ENCODE measurements around the gene RFFL. TPM values are rescaled to one million over a fixed set of nuclear protein-coding genes. Genes with fewer than 3 reads are reported as not detected.

RFFL gene
- total and polyA plus RNA-seq, 4 donors = 5.8 to 38.1 (median 21.9) TPM

- TF ChIP-seq CTCF (IDR thresholded peaks at IDR 0.05; ENCODE audit: control extremely low read depth, extremely low read depth) = no peak
- Histone ChIP-seq H3K27me3 (ENCODE audit: control insufficient read depth in 3 of 3, insufficient read depth in 3 of 3, low read length in 2 of 3) (no peaks in the 10 kb centered on the region), H3K9me3 (ENCODE audit: control insufficient read depth in 4 of 4, insufficient read depth in 3 of 4, low read length in 3 of 4) (no peaks in the 10 kb centered on the region), H3K36me3 (ENCODE audit: control insufficient read depth in 4 of 4, insufficient read depth in 4 of 4, low read length in 4 of 4) (peaks cover 0 to 1% (median 0%) of the 10 kb centered on the region in 4 donors), H3K4me3 (no peak overlapping the region), H3K4me1 (ENCODE audit: control insufficient read depth in 5 of 5, insufficient read depth in 5 of 5, low read length in 5 of 5) (peaks cover 0 to 18% (median 2%) of the 10 kb centered on the region in 5 donors), H3K9ac (ENCODE audit: insufficient read depth in 1 of 2, low read length in 2 of 2) (no peak overlapping the region), H3K27ac (ENCODE audit: low read depth in 1 of 2, low read length in 1 of 2) (no peak overlapping the region)
- no peak for DNase-seq
- 85 to 87% methylated on average over 8 of the region's 8 CpGs for WGBS, 2 donors
- no peak for ATAC-seq (ENCODE audit: insufficient read depth, low FRiP score)
These were observed 23.5 kb upstream of the RFFL start for GRCh38 chr17:35086931-35087573.

GRCh38 chr17:35086164-35086563, 22.7 kb upstream of the RFFL start:
- H3K4me3 ChIP-seq = no peak overlapping the region
- ATAC-seq (ENCODE audit: insufficient read depth, low FRiP score) = no peak
- no peak overlapping the region for H3K27ac ChIP-seq (ENCODE audit: low read depth in 1 of 2, low read length in 1 of 2)
- peaks cover 0 to 1% (median 0%) of the 10 kb centered on the region in 4 donors for H3K36me3 ChIP-seq (ENCODE audit: control insufficient read depth in 4 of 4, insufficient read depth in 4 of 4, low read length in 4 of 4)
- TF ChIP-seq CTCF (IDR thresholded peaks at IDR 0.05; ENCODE audit: control extremely low read depth, extremely low read depth) = no peak
- 98% methylated on average over 8 of the region's 8 CpGs for WGBS, 2 donors
- no peaks in the 10 kb centered on the region for H3K9me3 ChIP-seq (ENCODE audit: control insufficient read depth in 4 of 4, insufficient read depth in 3 of 4, low read length in 3 of 4)
- no peak overlapping the region for H3K9ac ChIP-seq (ENCODE audit: insufficient read depth in 1 of 2, low read length in 2 of 2)
- H3K4me1 ChIP-seq (ENCODE audit: control insufficient read depth in 5 of 5, insufficient read depth in 5 of 5, low read length in 5 of 5) = peaks cover 0 to 18% (median 3%) of the 10 kb centered on the region in 5 donors
- H3K27me3 ChIP-seq (ENCODE audit: control insufficient read depth in 3 of 3, insufficient read depth in 3 of 3, low read length in 2 of 3) = no peaks in the 10 kb centered on the region
- DNase-seq = no peak

GRCh38 chr17:35084987-35085386, 21.5 kb upstream of the RFFL start:
- 71 to 75% methylated on average over 2 of the region's 2 CpGs for WGBS, 2 donors
- no peaks in the 10 kb centered on the region for H3K27me3 ChIP-seq (ENCODE audit: control insufficient read depth in 3 of 3, insufficient read depth in 3 of 3, low read length in 2 of 3)
- peaks cover 0 to 18% (median 3%) of the 10 kb centered on the region in 5 donors for H3K4me1 ChIP-seq (ENCODE audit: control insufficient read depth in 5 of 5, insufficient read depth in 5 of 5, low read length in 5 of 5)
- no peak overlapping the region for H3K27ac ChIP-seq (ENCODE audit: low read depth in 1 of 2, low read length in 1 of 2)
- peaks cover 0 to 1% (median 0%) of the 10 kb centered on the region in 4 donors for H3K36me3 ChIP-seq (ENCODE audit: control insufficient read depth in 4 of 4, insufficient read depth in 4 of 4, low read length in 4 of 4)
- DNase-seq (no peak), ATAC-seq (ENCODE audit: insufficient read depth, low FRiP score) (no peak)
- no peak for TF ChIP-seq CTCF (IDR thresholded peaks at IDR 0.05; ENCODE audit: control extremely low read depth, extremely low read depth)
- H3K9ac ChIP-seq (ENCODE audit: insufficient read depth in 1 of 2, low read length in 2 of 2) = no peak overlapping the region
- H3K4me3 ChIP-seq = no peak overlapping the region
- no peaks in the 10 kb centered on the region for H3K9me3 ChIP-seq (ENCODE audit: control insufficient read depth in 4 of 4, insufficient read depth in 3 of 4, low read length in 3 of 4)

GRCh38 chr17:35083071-35083470, 19.6 kb upstream of the RFFL start:
- no peak for TF ChIP-seq CTCF (IDR thresholded peaks at IDR 0.05; ENCODE audit: control extremely low read depth, extremely low read depth)
- no peak overlapping the region for H3K27ac ChIP-seq (ENCODE audit: low read depth in 1 of 2, low read length in 1 of 2)
- no peaks in the 10 kb centered on the region for H3K9me3 ChIP-seq (ENCODE audit: control insufficient read depth in 4 of 4, insufficient read depth in 3 of 4, low read length in 3 of 4)
- H3K4me1 ChIP-seq (ENCODE audit: control insufficient read depth in 5 of 5, insufficient read depth in 5 of 5, low read length in 5 of 5) = peaks cover 0 to 13% (median 3%) of the 10 kb centered on the region in 5 donors
- H3K27me3 ChIP-seq (ENCODE audit: control insufficient read depth in 3 of 3, insufficient read depth in 3 of 3, low read length in 2 of 3) = no peaks in the 10 kb centered on the region
- 78 to 79% methylated on average over 2 of the region's 2 CpGs for WGBS, 2 donors
- no peak for DNase-seq
- peaks cover 0 to 1% (median 0%) of the 10 kb centered on the region in 4 donors for H3K36me3 ChIP-seq (ENCODE audit: control insufficient read depth in 4 of 4, insufficient read depth in 4 of 4, low read length in 4 of 4)
- no peak for ATAC-seq (ENCODE audit: insufficient read depth, low FRiP score)
- no peak overlapping the region for H3K9ac ChIP-seq (ENCODE audit: insufficient read depth in 1 of 2, low read length in 2 of 2)
- H3K4me3 ChIP-seq = no peak overlapping the region
